ENCODE data around the gene LIPC. TPM values are rescaled to one million over a fixed set of nuclear protein-coding genes. Genes with fewer than 3 reads are reported as not detected.

LIPC gene
- total and polyA plus RNA-seq, 2 donors (not counting 1 experiment from before 2014, with no cell fraction given) = 0.82 to 4.0 TPM

- H3K9ac ChIP-seq (ENCODE audit: insufficient read depth, low read length) = no peak overlapping the region
- H4K20me1 ChIP-seq (ENCODE audit: control insufficient read depth, extremely low read depth, insufficient read depth, low read length) = no peaks in the 10 kb centered on the region
- TF ChIP-seq CTCF (conservative IDR thresholded peaks at IDR 0.05 in 1 of 2, IDR thresholded peaks at IDR 0.05 in 1 of 2; ENCODE audit: low read depth in 1 of 2, low read length in 2 of 2) = peak in 1 of 2 donors; percentile 41
- TF ChIP-seq EZH2 (IDR thresholded peaks at IDR 0.05; ENCODE audit: low read length, missing control alignments) = no peak
- no peak overlapping the region for H3K4me3 ChIP-seq (replicated peaks in 1 of 4; ENCODE audit: control extremely low read depth in 1 of 4, insufficient read depth in 1 of 4, low read depth in 3 of 4, low read length in 4 of 4)
- peaks cover 26% of the 10 kb centered on the region for H3K4me1 ChIP-seq (ENCODE audit: control insufficient read depth, extremely low read depth, insufficient read depth, low read length)
- peak; percentile 58 to 69 for DNase-seq (ENCODE audit: low read depth in 2 of 2)
- no peak overlapping the region for H3K27ac ChIP-seq (ENCODE audit: insufficient read depth, low read length)
- no peaks in the 10 kb centered on the region for H3K27me3 ChIP-seq (ENCODE audit: control insufficient read depth, insufficient read depth, low read length)
- no peaks in the 10 kb centered on the region for H3K36me3 ChIP-seq (ENCODE audit: control insufficient read depth, insufficient read depth, low read length)
- no peaks in the 10 kb centered on the region for H3K79me2 ChIP-seq (ENCODE audit: control insufficient read depth, insufficient read depth, low read length)
- no peaks in the 10 kb centered on the region for H3K9me3 ChIP-seq (ENCODE audit: control insufficient read depth, insufficient read depth, low read depth, low read length)
- H3K4me2 ChIP-seq (ENCODE audit: extremely low read depth, insufficient read depth, low read length) = no peak overlapping the region
- no peak overlapping the region for H2AFZ ChIP-seq (ENCODE audit: low read length)
Observed at GRCh38 chr15:58438956-58439355, 7.2 kb downstream of the LIPC start.

GRCh38 chr15:58440158-58440910, 8.5 kb downstream of the LIPC start:
- no peak for TF ChIP-seq EZH2 (IDR thresholded peaks at IDR 0.05; ENCODE audit: low read length, missing control alignments)
- no peak for TF ChIP-seq CTCF (conservative IDR thresholded peaks at IDR 0.05 in 1 of 2, IDR thresholded peaks at IDR 0.05 in 1 of 2; ENCODE audit: low read depth in 1 of 2, low read length in 2 of 2)
- Histone ChIP-seq H3K4me3 (replicated peaks in 1 of 4; ENCODE audit: control extremely low read depth in 1 of 4, insufficient read depth in 1 of 4, low read depth in 3 of 4, low read length in 4 of 4) (no peak overlapping the region), H3K9me3 (ENCODE audit: control insufficient read depth, insufficient read depth, low read depth, low read length) (no peaks in the 10 kb centered on the region), H3K4me1 (ENCODE audit: control insufficient read depth, extremely low read depth, insufficient read depth, low read length) (peaks cover 29% of the 10 kb centered on the region), H3K36me3 (ENCODE audit: control insufficient read depth, insufficient read depth, low read length) (no peaks in the 10 kb centered on the region), H2AFZ (ENCODE audit: low read length) (no peak overlapping the region), H3K27me3 (ENCODE audit: control insufficient read depth, insufficient read depth, low read length) (no peaks in the 10 kb centered on the region), H4K20me1 (ENCODE audit: control insufficient read depth, extremely low read depth, insufficient read depth, low read length) (no peaks in the 10 kb centered on the region), H3K4me2 (ENCODE audit: extremely low read depth, insufficient read depth, low read length) (peak overlapping the region; percentile 17), H3K79me2 (ENCODE audit: control insufficient read depth, insufficient read depth, low read length) (no peaks in the 10 kb centered on the region), H3K27ac (ENCODE audit: insufficient read depth, low read length) (peak overlapping the region; percentile 73), H3K9ac (ENCODE audit: insufficient read depth, low read length) (no peak overlapping the region)
- DNase-seq (ENCODE audit: low read depth in 2 of 2) = peak in 1 of 2 donors; percentile 71

GRCh38 chr15:58440922-58441321, 9.1 kb downstream of the LIPC start:
- Histone ChIP-seq H3K4me2 (ENCODE audit: extremely low read depth, insufficient read depth, low read length) (no peak overlapping the region), H4K20me1 (ENCODE audit: control insufficient read depth, extremely low read depth, insufficient read depth, low read length) (no peaks in the 10 kb centered on the region), H3K9me3 (ENCODE audit: control insufficient read depth, insufficient read depth, low read depth, low read length) (no peaks in the 10 kb centered on the region), H3K4me1 (ENCODE audit: control insufficient read depth, extremely low read depth, insufficient read depth, low read length) (peaks cover 29% of the 10 kb centered on the region), H3K36me3 (ENCODE audit: control insufficient read depth, insufficient read depth, low read length) (no peaks in the 10 kb centered on the region), H3K27ac (ENCODE audit: insufficient read depth, low read length) (peak overlapping the region; percentile 73), H3K9ac (ENCODE audit: insufficient read depth, low read length) (no peak overlapping the region), H3K27me3 (ENCODE audit: control insufficient read depth, insufficient read depth, low read length) (no peaks in the 10 kb centered on the region), H2AFZ (ENCODE audit: low read length) (no peak overlapping the region), H3K79me2 (ENCODE audit: control insufficient read depth, insufficient read depth, low read length) (no peaks in the 10 kb centered on the region), H3K4me3 (replicated peaks in 1 of 4; ENCODE audit: control extremely low read depth in 1 of 4, insufficient read depth in 1 of 4, low read depth in 3 of 4, low read length in 4 of 4) (no peak overlapping the region)
- TF ChIP-seq EZH2 (IDR thresholded peaks at IDR 0.05; ENCODE audit: low read length, missing control alignments) (no peak), CTCF (conservative IDR thresholded peaks at IDR 0.05 in 1 of 2, IDR thresholded peaks at IDR 0.05 in 1 of 2; ENCODE audit: low read depth in 1 of 2, low read length in 2 of 2) (no peak)
- DNase-seq (ENCODE audit: low read depth in 2 of 2) = no peak
